Fibroblast of villous mesenchyme (primary cell): ENCODE measurements around the gene STARD5. TPM values are rescaled to one million over a fixed set of nuclear protein-coding genes. Genes with fewer than 3 reads are reported as not detected.

ENCODE experiments used
- DNase-seq: peaks from one replicate; pipeline ENCODE4 v3.0.0-alpha.2; 2010; ENCODE audit warnings: low read depth
- H3K4me3 ChIP-seq: 2 replicates; pipeline ENCODE4 v1.5.1; 2011; ENCODE audit warnings: low read depth, mild to moderate bottlenecking, low read length
- CTCF ChIP-seq: IDR thresholded peaks from 2 replicates; pipeline ENCODE4 v1.5.1; 2012; ENCODE audit warnings: low read depth, mild to moderate bottlenecking, low read length; ENCODE audit not compliant: insufficient read depth
- total RNA-seq: library from RNA; depleted of rRNA; stranded (reverse); fragments of >200 nt; gene quantifications from 2 replicates; pipeline ENCODE4 v1.2.3, GENCODE V29; 2012

Gene STARD5
- total RNA-seq, 1 donor: 14.7 TPM

DNA sequence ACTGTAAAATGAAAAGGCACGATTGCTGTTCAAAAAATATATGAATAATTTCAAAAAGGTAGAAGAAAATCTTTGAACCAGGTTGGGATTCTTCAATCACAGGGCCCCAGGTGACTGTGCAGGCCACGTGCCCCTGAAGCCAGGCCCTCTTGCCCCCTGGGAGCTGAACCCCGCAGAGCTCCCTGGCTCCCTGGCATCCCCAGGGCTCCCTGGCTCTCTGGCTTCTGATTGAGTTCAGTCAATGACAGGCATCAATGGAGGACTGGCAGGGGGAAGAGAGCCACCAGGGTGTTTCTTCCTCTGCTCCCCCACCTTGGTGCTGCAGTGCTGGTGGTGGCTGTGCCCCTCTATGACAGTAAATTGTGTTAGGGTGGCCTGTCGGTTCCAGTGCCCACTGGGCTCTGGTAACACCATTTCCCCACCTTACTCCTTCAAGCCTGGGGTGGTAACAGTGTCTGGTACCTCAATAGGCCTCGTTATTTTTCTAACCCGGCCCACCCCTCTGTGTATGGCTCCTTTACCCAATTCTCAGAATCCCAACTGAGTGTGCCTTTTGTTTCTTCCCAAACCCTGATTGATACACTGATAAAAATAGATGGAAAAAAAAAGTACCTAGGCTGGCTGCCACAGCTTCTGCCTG is 62.6 kb downstream of the STARD5 start:
- no peak for DNase-seq
- no peak overlapping the region for H3K4me3 ChIP-seq
- no peak for TF ChIP-seq CTCF

DNA sequence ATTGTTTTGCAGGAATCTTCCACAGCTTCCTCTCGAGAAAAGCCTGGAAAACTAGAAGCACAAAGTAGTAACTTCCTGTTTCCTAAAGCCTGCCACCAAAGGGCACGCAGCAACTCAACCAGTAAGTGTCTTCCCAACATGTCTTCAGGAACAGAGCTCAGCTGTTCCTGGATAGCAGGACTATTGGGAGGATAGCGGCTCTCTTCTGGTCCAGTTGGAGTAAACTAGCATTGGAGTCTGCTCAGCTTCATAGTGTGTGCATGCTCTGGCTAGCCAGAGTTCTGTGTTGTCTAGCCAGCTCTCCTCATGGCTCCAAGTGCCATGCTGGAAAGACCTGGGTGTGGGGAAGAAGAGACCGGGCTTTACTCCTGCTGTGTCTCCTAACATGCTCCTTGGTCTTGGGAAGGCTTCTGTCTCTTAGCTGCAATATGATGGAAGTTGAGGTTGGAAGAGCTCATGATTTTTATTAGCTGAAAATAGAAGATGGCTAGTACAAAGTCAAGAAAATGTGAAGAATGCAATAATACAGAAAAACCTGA is 64.1 kb downstream of the STARD5 start:
- no peak overlapping the region for H3K4me3 ChIP-seq
- no peak for DNase-seq
- TF ChIP-seq CTCF: no peak

Other genes with a start within 250 kb of the STARD5 start
- 0.64 and 0.86 TPM in 2 replicates for gene CFAP161, start 189.9 kb downstream of the STARD5 start, total RNA-seq
- 0.32 TPM in 1 of 2 replicates, not detected in the other for gene IL16, start 127.3 kb downstream of the STARD5 start, total RNA-seq
- not detected in 2 replicates for gene TMC3, start 50.1 kb upstream of the STARD5 start, total RNA-seq